Measurements from ENCODE around the gene GPR87. TPM values are rescaled to one million over a fixed set of nuclear protein-coding genes. Genes with fewer than 3 reads are reported as not detected.

The GPR87 gene
- total RNA-seq, 1 experiment from 2014 or later, result not detected

DNA sequence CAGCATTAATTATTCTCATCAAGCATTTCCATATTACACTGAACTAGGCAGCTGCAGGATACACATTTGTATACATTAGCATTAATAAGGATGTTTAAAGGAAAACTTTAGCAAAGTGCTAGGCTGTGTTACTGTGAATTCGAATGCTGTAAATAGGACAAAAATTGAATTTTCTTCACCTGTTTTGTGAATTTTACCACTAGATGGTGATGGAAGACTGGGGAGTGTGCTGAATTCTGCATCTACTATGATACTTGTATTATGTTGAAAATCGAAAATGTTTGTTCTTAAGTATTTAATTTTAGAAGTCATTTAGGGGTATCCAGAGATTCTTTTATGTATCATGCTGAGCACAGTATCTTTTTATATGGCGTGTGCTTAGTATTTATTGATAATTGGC, 25.9 kb downstream of the GPR87 start (continued):
- no peak for TF ChIP-seq TEAD4 (CRISPR knock-in tag; IDR thresholded peaks at IDR 0.05)
- TF ChIP-seq, protein P1, sequence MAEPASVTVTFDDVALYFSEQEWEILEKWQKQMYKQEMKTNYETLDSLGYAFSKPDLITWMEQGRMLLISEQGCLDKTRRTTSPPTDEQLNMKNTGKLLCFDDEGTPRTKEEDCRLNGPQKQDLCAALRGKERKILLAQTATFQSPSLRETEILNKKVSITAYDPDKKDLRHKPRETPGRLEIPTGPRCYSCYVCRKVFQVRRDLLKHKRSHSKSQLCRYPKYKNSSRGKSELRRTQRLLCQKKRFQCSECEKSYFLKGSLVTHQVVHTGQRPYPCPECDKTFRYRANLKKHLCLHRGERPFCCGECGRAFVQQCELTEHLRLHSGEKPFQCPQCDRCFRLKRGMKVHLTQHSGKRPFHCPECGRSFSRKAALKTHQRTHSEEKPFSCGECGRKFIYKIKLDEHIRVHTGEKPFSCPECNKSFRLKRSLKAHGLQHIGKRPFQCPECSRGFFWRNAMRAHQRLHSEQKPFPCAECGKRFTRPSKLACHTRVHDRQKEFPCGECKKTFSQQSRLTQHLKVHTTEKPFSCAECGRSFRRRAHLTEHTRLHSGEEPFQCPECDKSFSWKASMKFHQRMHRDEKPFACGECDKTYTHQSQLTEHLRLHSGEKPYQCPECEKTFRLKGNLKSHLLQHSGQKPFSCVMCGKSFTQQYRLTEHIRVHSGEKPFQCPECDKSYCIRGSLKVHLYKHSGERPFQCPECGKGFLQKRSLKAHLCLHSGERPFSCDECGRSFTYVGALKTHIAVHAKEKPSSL (CRISPR knock-in tag; conservative IDR thresholded peaks at IDR 0.05), result no peak
- TF ChIP-seq PRRX2 (CRISPR knock-in tag; IDR thresholded peaks at IDR 0.05), result no peak

DNA sequence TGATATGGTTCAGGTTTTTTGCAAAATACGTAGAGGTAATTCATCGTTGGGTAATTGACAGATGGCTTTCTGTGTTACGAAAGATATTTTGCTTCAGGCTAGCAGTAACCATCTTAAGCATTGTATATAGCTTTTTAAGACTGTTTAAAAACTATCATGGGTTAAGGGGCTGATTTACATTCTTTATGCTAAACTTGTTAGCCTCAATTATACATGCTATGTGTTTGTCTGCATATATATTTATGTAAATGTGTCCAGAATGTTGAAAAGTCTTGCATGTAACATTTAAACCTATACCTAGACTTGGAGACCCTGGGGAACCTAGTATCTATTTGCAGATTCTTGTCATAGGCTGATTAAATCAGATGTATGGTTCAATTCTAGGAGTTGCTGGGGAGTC, 27.2 kb downstream of the GPR87 start:
- ATAC-seq (no peak), DNase-seq (ENCODE audit: low spot score) (no peak)
- CTCF ChIA-PET, result no interaction called here
- Mint-ChIP-seq H3K4me3 (no peak overlapping the region), H3K4me1 (peaks cover 5% of the 10 kb centered on the region), H3K27ac (no peak overlapping the region), H3K27me3 (ENCODE audit: low read depth) (no peaks in the 10 kb centered on the region), H3K36me3 (no peaks in the 10 kb centered on the region), H3K9me3 (no peaks in the 10 kb centered on the region)
- TF ChIP-seq, protein P2, sequence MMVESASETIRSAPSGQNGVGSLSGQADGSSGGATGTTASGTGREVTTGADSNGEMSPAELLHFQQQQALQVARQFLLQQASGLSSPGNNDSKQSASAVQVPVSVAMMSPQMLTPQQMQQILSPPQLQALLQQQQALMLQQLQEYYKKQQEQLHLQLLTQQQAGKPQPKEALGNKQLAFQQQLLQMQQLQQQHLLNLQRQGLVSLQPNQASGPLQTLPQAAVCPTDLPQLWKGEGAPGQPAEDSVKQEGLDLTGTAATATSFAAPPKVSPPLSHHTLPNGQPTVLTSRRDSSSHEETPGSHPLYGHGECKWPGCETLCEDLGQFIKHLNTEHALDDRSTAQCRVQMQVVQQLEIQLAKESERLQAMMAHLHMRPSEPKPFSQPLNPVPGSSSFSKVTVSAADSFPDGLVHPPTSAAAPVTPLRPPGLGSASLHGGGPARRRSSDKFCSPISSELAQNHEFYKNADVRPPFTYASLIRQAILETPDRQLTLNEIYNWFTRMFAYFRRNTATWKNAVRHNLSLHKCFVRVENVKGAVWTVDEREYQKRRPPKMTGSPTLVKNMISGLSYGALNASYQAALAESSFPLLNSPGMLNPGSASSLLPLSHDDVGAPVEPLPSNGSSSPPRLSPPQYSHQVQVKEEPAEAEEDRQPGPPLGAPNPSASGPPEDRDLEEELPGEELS (CRISPR knock-in tag; IDR thresholded peaks at IDR 0.05), result no peak
- TF ChIP-seq, protein P3, sequence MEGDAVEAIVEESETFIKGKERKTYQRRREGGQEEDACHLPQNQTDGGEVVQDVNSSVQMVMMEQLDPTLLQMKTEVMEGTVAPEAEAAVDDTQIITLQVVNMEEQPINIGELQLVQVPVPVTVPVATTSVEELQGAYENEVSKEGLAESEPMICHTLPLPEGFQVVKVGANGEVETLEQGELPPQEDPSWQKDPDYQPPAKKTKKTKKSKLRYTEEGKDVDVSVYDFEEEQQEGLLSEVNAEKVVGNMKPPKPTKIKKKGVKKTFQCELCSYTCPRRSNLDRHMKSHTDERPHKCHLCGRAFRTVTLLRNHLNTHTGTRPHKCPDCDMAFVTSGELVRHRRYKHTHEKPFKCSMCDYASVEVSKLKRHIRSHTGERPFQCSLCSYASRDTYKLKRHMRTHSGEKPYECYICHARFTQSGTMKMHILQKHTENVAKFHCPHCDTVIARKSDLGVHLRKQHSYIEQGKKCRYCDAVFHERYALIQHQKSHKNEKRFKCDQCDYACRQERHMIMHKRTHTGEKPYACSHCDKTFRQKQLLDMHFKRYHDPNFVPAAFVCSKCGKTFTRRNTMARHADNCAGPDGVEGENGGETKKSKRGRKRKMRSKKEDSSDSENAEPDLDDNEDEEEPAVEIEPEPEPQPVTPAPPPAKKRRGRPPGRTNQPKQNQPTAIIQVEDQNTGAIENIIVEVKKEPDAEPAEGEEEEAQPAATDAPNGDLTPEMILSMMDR (IDR thresholded peaks at IDR 0.05), result no peak
- POLR2A ChIA-PET, result no interaction called here

DNA sequence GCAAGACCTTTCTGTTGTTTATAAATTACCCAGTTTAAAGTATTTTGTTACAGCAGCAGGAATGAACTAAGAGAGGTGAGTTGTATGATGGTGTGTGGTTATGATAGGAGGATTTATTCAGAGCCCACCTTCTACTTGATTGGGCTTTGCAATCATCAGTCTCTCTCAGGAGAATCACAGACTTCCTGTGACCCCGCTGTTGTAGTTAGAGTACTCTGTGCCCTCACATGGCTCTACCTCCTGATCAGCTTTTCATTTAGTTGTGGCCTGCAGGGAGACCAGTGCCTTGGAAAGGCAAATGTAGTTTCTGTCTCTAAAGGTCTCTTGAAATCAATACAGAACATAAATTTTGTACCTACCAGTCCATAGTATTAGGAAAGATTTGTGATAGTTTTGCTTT, 30.7 kb downstream of the GPR87 start:
- H3K9me3 Mint-ChIP-seq, result no peaks in the 10 kb centered on the region
- H3K4me1 Mint-ChIP-seq, result peaks cover 5% of the 10 kb centered on the region
- H3K27me3 Mint-ChIP-seq (ENCODE audit: low read depth), result no peaks in the 10 kb centered on the region
- no peak overlapping the region for H3K27ac Mint-ChIP-seq
- no peak for DNase-seq (ENCODE audit: low spot score)
- ChIA-PET POLR2A (no interaction called here), CTCF (interaction anchor here (1.0 to 2.1 kb wide), 2 partner anchors 93 to 118 kb away, joined by 3 to 5 read pairs; no protein-coding TSS in a partner anchor)
- no peak overlapping the region for H3K4me3 Mint-ChIP-seq
- H3K36me3 Mint-ChIP-seq, result no peaks in the 10 kb centered on the region
- peak; percentile 68 for ATAC-seq
- no peak for TF ChIP-seq ETV6 (CRISPR knock-in tag; IDR thresholded peaks at IDR 0.05)
- no peak for TF ChIP-seq ZNF219 (CRISPR knock-in tag; IDR thresholded peaks at IDR 0.05; ENCODE audit: borderline replicate concordance)
- TF ChIP-seq CREB1 (CRISPR knock-in tag; IDR thresholded peaks at IDR 0.05), result no peak
- TF ChIP-seq, protein P4, sequence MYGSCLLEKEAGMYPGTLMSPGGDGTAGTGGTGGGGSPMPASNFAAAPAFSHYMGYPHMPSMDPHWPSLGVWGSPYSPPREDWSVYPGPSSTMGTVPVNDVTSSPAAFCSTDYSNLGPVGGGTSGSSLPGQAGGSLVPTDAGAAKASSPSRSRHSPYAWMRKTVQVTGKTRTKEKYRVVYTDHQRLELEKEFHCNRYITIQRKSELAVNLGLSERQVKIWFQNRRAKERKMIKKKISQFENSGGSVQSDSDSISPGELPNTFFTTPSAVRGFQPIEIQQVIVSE (CRISPR knock-in tag; IDR thresholded peaks at IDR 0.05; ENCODE audit: borderline replicate concordance), result no peak
- TF ChIP-seq, protein P5, sequence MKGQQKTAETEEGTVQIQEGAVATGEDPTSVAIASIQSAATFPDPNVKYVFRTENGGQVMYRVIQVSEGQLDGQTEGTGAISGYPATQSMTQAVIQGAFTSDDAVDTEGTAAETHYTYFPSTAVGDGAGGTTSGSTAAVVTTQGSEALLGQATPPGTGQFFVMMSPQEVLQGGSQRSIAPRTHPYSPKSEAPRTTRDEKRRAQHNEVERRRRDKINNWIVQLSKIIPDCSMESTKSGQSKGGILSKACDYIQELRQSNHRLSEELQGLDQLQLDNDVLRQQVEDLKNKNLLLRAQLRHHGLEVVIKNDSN (CRISPR knock-in tag; IDR thresholded peaks at IDR 0.05), result no peak

DNA sequence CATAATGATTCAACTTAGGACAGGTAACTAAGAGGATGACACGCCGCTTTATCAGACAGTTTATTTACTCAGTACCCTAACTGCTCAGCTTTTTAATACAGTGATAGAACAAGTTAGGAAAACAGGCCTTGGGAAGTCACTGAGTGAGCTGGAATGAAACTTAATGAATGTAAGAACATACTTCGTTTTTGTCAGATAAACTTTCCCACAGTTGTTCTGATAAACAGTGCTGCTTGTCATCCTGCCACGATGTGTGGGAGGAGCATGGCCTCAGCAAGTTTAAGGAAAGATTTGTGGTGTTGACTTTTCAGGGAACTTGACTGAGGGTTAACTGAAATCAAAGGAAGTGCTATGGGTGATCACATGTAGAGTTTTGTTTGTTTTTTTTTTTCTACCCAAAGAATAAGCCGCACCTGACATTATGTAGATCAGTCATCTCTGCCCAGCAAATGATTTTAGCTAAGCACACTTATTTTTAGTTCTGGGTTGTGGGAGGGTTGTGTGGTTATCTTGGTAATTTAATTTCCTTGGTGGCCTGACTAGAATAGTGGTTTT, 32.6 kb downstream of the GPR87 start:
- Mint-ChIP-seq H3K9me3 (no peaks in the 10 kb centered on the region), H3K27me3 (ENCODE audit: low read depth) (no peaks in the 10 kb centered on the region), H3K36me3 (no peaks in the 10 kb centered on the region), H3K27ac (no peak overlapping the region), H3K4me3 (no peak overlapping the region), H3K4me1 (peaks cover 5% of the 10 kb centered on the region)
- TF ChIP-seq ZNF396 (CRISPR knock-in tag; IDR thresholded peaks at IDR 0.05; ENCODE audit: borderline replicate concordance), result no peak
- no peak for TF ChIP-seq MXD4 (CRISPR knock-in tag; IDR thresholded peaks at IDR 0.05; ENCODE audit: borderline replicate concordance)
- TF ChIP-seq, protein P6, sequence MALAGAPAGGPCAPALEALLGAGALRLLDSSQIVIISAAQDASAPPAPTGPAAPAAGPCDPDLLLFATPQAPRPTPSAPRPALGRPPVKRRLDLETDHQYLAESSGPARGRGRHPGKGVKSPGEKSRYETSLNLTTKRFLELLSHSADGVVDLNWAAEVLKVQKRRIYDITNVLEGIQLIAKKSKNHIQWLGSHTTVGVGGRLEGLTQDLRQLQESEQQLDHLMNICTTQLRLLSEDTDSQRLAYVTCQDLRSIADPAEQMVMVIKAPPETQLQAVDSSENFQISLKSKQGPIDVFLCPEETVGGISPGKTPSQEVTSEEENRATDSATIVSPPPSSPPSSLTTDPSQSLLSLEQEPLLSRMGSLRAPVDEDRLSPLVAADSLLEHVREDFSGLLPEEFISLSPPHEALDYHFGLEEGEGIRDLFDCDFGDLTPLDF (CRISPR knock-in tag; IDR thresholded peaks at IDR 0.05), result no peak
- TF ChIP-seq SMAD3 (CRISPR knock-in tag; IDR thresholded peaks at IDR 0.05; ENCODE audit: borderline replicate concordance), result no peak
- TF ChIP-seq, protein P7, sequence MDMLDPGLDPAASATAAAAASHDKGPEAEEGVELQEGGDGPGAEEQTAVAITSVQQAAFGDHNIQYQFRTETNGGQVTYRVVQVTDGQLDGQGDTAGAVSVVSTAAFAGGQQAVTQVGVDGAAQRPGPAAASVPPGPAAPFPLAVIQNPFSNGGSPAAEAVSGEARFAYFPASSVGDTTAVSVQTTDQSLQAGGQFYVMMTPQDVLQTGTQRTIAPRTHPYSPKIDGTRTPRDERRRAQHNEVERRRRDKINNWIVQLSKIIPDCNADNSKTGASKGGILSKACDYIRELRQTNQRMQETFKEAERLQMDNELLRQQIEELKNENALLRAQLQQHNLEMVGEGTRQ (CRISPR knock-in tag; IDR thresholded peaks at IDR 0.05), result no peak
- TF ChIP-seq ZNF423 (CRISPR knock-in tag; IDR thresholded peaks at IDR 0.05), result no peak
- TF ChIP-seq TEAD1 (CRISPR knock-in tag; IDR thresholded peaks at IDR 0.05), result no peak
- ChIA-PET CTCF (no interaction called here), POLR2A (no interaction called here)
- ATAC-seq (no peak), DNase-seq (ENCODE audit: low spot score) (no peak)
